DOHH2 (cell line): ENCODE measurements around the gene DLX5.

ENCODE experiments used
- H3F3A ChIP-seq: fragments of 200-600 bp; sonication (generic), shearing (Covaris generic); 2 replicates; pipeline ENCODE4 v1.6.0; 2016; ENCODE audit warnings: antibody characterized with exemption, mild to moderate bottlenecking; ENCODE audit not compliant: control insufficient read depth, insufficient read depth
- H3K27ac ChIP-seq: fragments of 200-600 bp; sonication (generic); 2 replicates; pipeline ENCODE4 v1.5.1; 2014; ENCODE audit warnings: low read depth, mild to moderate bottlenecking, low read length, moderate library complexity
- H3K27me3 ChIP-seq: fragments of 200-600 bp; sonication (generic); 2 replicates; pipeline ENCODE4 v1.6.1; 2014; ENCODE audit warnings: mild to moderate bottlenecking, low read length, mixed read lengths; ENCODE audit not compliant: control insufficient read depth
- H3K36me3 ChIP-seq: fragments of 200-600 bp; sonication (generic); 2 replicates; pipeline ENCODE4 v1.6.1; 2014; ENCODE audit warnings: mild to moderate bottlenecking, low read length, moderate library complexity, mixed read lengths; ENCODE audit not compliant: control insufficient read depth
- H3K4me1 ChIP-seq: fragments of 200-600 bp; sonication (generic); 2 replicates; pipeline ENCODE4 v1.6.1; 2014; ENCODE audit warnings: mild to moderate bottlenecking, low read length, mixed read lengths; ENCODE audit not compliant: control insufficient read depth
- H3K4me2 ChIP-seq: fragments of 200-600 bp; sonication (generic); 2 replicates; pipeline ENCODE4 v1.6.0; 2014; ENCODE audit warnings: mild to moderate bottlenecking, low read length, moderate library complexity
- H3K4me3 ChIP-seq: fragments of 200-600 bp; sonication (generic); 2 replicates; pipeline ENCODE4 v1.5.1; 2014; ENCODE audit warnings: mild to moderate bottlenecking, low read length, mixed read lengths
- H3K79me2 ChIP-seq: fragments of 200-600 bp; sonication (generic); 2 replicates; pipeline ENCODE4 v1.6.1; 2014; ENCODE audit warnings: mild to moderate bottlenecking, low read length, mixed read lengths; ENCODE audit not compliant: control insufficient read depth
- H3K9me2 ChIP-seq: fragments of 200-600 bp; sonication (generic); replicated peaks from 2 replicates; pipeline ENCODE4 v1.6.1; 2014; ENCODE audit warnings: mild to moderate bottlenecking, low read length, mixed read lengths; ENCODE audit not compliant: control insufficient read depth
- H3K9me3 ChIP-seq: fragments of 200-600 bp; sonication (generic); 2 replicates; pipeline ENCODE4 v1.6.1; 2014; ENCODE audit warnings: antibody characterized with exemption, low read length, mixed read lengths; ENCODE audit not compliant: control insufficient read depth, insufficient read depth
- H4K20me1 ChIP-seq: fragments of 200-600 bp; sonication (generic); 2 replicates; pipeline ENCODE4 v1.6.0; 2014; ENCODE audit warnings: low read depth, mild to moderate bottlenecking, antibody characterized with exemption, low read length, moderate library complexity; ENCODE audit not compliant: control insufficient read depth, insufficient read depth
- CTCF ChIP-seq: fragments of 200-600 bp; sonication (generic); IDR thresholded peaks from one replicate; pipeline ENCODE4 v1.5.1; 2014; ENCODE audit warnings: antibody characterized with exemption, mild to moderate bottlenecking, low read depth, low read length; ENCODE audit not compliant: poor library complexity, severe bottlenecking
- EZH2phosphoT487 ChIP-seq: fragments of 200-600 bp; sonication (generic); IDR thresholded peaks from 2 replicates; pipeline ENCODE4 v1.6.1; 2017; ENCODE audit warnings: borderline replicate concordance, mild to moderate bottlenecking, antibody characterized with exemption, low read length, moderate library complexity, mixed read lengths

The DLX5 gene

GRCh38 chr7:97011536-97012364, 12.9 kb downstream of the DLX5 start:
- Histone ChIP-seq H3K27me3 (peaks cover 73% of the 10 kb centered on the region), H3K4me3 (no peak overlapping the region), H3K4me2 (no peak overlapping the region), H3K4me1 (no peaks in the 10 kb centered on the region), H3K9me2 (no peaks in the 10 kb centered on the region), H3F3A (no peaks in the 10 kb centered on the region), H3K9me3 (peaks cover 5% of the 10 kb centered on the region; the same call in 1 of the 2 replicates), H3K79me2 (no peaks in the 10 kb centered on the region), H3K27ac (no peak overlapping the region), H3K36me3 (no peaks in the 10 kb centered on the region), H4K20me1 (no peaks in the 10 kb centered on the region)
- TF ChIP-seq CTCF (no peak), EZH2phosphoT487 (no peak)

GRCh38 chr7:97011104-97011503, 13.5 kb downstream of the DLX5 start:
- H3K27ac ChIP-seq, result no peak overlapping the region
- no peaks in the 10 kb centered on the region for H3K36me3 ChIP-seq
- peaks cover 5% of the 10 kb centered on the region; the same call in 1 of the 2 replicates for H3K9me3 ChIP-seq
- H3K4me3 ChIP-seq, result no peak overlapping the region
- H3K79me2 ChIP-seq, result no peaks in the 10 kb centered on the region
- no peaks in the 10 kb centered on the region for H3K9me2 ChIP-seq
- H3K4me2 ChIP-seq, result no peak overlapping the region
- no peaks in the 10 kb centered on the region for H4K20me1 ChIP-seq
- H3F3A ChIP-seq, result no peaks in the 10 kb centered on the region
- H3K4me1 ChIP-seq, result no peaks in the 10 kb centered on the region
- TF ChIP-seq EZH2phosphoT487 (no peak), CTCF (no peak)
- peaks cover 73% of the 10 kb centered on the region for H3K27me3 ChIP-seq

- H4K20me1 ChIP-seq, result no peaks in the 10 kb centered on the region
- no peak overlapping the region for H3K4me3 ChIP-seq
- no peak for TF ChIP-seq CTCF
- TF ChIP-seq EZH2phosphoT487, result no peak
- H3K27me3 ChIP-seq, result peaks cover 63% of the 10 kb centered on the region
- no peaks in the 10 kb centered on the region for H3F3A ChIP-seq
- no peak overlapping the region for H3K4me2 ChIP-seq
- peaks cover 5% of the 10 kb centered on the region; the same call in 1 of the 2 replicates for H3K9me3 ChIP-seq
- H3K9me2 ChIP-seq, result no peaks in the 10 kb centered on the region
- no peaks in the 10 kb centered on the region for H3K79me2 ChIP-seq
- no peaks in the 10 kb centered on the region for H3K4me1 ChIP-seq
- H3K36me3 ChIP-seq, result no peaks in the 10 kb centered on the region
- no peak overlapping the region for H3K27ac ChIP-seq
Measured at GRCh38 chr7:97009753-97010732, 14.6 kb downstream of the DLX5 start.
